Left renal cortex interstitium (tissue), 4 donors: Measurements from ENCODE around the gene CNTNAP5. TPM values are rescaled to one million over a fixed set of nuclear protein-coding genes. Genes with fewer than 3 reads are reported as not detected.

ENCODE experiments used
- DNase-seq, 4 donors: peaks; one replicate each; pipeline ENCODE4 v3.0.0-alpha.2; 2013; ENCODE audit warnings: low read depth in 4 of 4, low spot score in 2 of 4, missing footprints in 1 of 4
- polyA plus RNA-seq, 4 donors: library from polyadenylated mRNA; unstranded; fragments of 120-200 nt; gene quantifications; one replicate each; pipeline ENCODE4 v1.2.1, GENCODE V29; 2013; ENCODE audit not compliant: insufficient read length in 4 of 4

Gene CNTNAP5
- polyA plus RNA-seq, 4 donors: 0.32 TPM; not detected in 3

DNA sequence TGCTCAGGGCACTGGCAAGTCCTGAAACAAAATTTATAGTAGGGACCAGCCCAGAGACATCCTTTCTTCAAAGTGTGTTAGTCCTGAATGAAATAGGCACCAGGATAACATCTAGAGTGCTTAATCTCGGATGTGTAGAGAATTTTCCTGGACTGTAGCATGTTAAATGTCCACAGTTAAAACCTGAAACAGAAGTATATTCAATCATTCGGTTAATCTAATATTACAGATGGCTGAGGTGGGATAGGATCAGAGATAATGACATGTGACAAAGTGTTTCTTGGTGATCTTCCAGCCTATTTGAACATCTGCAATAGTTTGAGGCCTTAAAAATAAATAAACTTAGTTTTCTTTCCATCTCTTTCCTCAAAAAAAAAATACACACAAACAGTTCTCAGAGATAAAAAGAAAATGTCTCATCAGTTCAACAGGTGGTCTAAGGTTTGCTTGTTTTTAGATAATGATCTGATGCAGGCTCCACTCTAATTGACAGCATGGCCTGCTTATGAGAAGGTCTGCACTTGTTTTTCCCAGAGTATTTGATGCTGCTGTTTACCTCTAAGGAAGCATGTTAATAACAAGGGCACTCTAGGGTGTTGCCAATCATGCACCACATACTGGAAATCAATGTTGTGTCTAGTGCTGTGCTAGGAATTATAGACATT is 25.9 kb downstream of the CNTNAP5 start:
- DNase-seq: no peak

GRCh38 chr2:124053796-124054195 is 28.7 kb downstream of the CNTNAP5 start:
- no peak for DNase-seq

GRCh38 chr2:124063596-124063995 is 38.5 kb downstream of the CNTNAP5 start:
- no peak for DNase-seq

GRCh38 chr2:124065636-124066035 is 40.5 kb downstream of the CNTNAP5 start:
- no peak for DNase-seq

DNA sequence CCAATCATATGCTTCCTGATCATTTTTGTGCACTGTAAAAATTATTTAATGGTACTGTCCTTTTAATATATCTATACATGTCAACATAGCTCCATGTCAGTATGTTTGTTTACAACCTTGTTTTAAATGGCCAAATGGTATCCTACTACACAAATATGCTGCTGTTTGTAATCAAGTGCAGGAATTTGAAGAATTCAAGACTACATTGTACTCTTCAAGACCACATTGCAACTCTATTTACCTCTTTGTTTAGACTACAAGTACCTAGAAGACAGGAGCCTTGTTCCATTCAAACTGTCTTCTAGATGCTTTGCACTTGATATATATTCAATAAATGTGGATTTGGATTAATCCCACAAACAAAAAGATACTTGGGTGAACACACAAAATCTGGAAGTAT is 41.7 kb downstream of the CNTNAP5 start:
- DNase-seq: no peak

GRCh38 chr2:124079045-124079444 is 54.0 kb downstream of the CNTNAP5 start:
- DNase-seq: no peak

DNA sequence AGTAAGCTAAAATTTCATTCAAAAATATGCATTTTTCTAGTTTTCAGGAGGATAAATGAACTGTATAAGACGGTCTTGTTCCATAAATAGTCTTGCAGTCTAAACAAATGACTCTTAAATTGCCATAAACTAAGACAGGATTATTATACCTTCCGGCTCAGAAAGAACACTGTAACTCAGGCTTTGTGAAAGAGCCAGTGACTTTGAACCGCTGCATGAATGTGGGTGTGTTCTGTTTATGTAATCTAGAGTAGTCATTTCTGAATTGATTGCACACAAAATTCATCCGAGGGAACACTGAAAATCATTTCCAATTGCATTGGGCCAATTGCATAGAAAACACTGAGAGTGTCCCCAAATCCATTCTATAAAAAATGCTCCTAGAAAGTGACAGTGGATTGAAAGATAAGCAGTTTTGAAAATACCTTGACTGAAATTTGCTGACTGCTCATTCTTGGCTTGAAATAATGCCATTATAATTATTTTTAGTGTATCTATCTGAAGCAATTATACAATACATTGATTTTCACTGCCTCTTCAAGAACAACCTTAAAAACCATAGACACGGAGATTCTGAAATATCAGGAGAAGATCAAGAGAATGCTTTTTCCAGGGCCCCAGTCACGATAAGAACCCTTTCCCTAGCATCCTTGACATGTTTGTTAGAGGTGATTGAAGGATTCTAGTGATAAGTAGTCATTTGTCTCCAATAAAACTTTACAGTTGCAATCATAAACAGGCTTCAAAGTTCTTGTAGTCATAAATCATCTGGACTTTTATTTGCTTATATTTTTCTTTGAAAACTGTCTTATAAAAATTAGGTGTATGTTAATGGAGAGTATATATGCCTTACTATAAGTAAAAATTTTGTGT is 55.4 kb downstream of the CNTNAP5 start:
- no peak for DNase-seq

- DNase-seq: no peak
These were observed 56.1 kb downstream of the CNTNAP5 start for GRCh38 chr2:124081154-124081716.

DNA sequence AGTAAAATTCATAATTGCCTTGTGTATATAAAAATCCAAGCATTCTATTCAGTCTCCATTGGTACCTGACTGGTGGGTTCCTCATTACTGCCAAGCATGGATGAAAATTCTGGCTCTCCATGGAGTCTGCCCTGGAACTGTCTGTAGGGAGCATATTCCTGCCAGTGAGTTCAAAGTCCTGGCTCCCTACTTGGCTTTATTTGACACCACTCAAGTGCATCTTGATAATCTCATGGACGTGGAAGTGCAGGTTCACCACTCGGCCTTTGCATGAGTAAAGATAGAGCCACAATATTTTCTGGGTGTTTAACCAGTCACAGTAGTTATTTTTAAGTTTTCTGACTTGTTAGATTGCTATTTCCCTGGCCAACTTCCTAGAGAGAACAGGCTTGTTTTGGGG is 63.5 kb downstream of the CNTNAP5 start:
- no peak for DNase-seq

GRCh38 chr2:124091721-124092120 is 66.6 kb downstream of the CNTNAP5 start:
- DNase-seq: no peak

DNA sequence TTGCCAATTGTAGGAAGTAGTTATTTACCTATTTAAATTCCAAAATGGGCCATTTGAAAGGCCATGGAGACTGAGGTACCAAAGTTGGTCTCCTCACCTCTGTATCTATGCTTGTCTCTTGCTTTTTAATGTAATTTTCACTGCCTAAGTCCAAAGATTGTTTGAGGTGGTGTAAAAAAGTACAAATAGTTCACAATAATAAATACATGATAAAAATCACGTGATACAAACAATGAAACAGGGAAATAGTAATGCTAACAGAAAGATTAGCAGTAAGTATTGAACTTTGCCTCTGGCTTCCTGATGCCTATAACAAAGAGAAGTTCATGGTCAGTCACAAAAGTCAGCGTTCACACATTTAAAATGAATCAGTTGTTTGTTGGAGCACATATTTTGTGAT is 67.6 kb downstream of the CNTNAP5 start:
- DNase-seq: no peak

GRCh38 chr2:124104914-124105313 is 79.8 kb downstream of the CNTNAP5 start:
- no peak for DNase-seq

GRCh38 chr2:124112206-124112605 is 87.1 kb downstream of the CNTNAP5 start:
- no peak for DNase-seq

DNA sequence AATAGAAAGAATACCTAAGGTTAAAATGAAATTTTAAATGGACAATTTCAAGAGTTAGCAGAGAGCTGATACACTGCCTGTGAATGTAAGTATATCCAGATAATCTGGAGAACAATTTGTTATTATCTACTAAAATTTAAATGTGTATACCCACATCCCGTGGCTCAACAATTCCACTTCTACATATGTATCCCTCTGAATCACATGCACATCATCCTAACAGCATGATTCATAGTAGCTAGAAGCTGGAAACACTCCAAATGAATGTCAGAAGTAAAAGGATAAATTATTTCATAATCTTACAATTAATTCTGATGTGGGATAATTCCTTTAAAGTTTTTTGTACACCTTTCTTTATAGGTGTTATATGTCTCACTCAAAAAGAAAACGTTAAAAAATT is 87.9 kb downstream of the CNTNAP5 start:
- no peak for DNase-seq

DNA sequence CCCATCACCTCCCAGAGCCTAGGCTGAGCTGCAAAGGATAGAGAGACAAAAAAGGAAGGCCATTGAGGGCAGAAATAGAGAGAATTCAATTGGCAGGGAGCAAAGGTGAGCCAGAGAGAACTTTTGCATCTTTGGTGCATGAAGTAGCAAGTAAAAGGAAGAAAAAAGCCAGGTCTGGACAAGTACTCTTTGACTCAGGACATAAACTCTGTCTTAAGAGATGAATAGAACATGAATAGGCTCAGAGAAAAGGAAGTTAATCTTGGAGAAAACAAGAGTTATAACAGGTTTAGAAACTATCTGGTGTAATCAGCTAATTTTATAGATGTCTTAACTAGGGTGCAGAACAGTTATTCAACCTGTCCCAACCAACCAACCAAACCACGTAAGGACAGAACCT is 95.2 kb downstream of the CNTNAP5 start:
- no peak for DNase-seq

DNA sequence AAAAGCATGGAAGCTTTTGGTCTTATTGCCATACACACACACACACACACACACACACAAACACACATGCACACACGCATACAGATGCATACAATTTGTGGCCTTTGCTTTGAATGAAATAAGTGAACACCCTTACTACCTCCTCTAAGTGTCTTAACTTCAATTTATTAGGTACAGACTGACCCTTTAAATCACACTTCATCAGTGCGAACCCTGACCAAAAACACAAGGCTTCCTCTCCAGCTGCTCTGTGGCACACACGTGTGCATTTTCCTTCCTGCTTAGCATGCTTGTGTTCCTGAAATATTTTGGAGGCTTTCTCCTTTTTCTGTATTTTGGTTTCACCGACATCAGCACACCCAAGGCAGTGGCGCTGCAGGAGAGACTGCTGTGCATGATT is 96.0 kb downstream of the CNTNAP5 start:
- no peak for DNase-seq

GRCh38 chr2:124121760-124122275 is 96.7 kb downstream of the CNTNAP5 start:
- no peak for DNase-seq

DNA sequence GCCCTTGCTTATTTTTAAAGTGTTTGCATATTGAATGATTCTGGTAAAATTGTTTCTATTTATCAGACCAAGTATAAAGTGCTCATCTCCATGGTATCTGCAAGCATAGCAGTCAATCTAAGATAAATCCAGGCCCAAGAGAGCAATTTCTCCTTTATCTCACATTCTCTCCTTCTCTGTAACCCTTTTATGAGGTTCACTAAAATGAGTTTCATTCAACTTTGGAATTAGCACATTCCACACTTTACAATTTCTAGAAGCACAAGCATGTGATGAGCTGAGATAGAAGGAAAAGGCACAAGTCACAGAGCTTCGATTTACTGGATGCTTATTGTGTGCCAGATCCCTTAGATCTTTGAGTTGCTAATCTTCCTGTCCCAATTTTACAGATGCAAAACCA is 97.3 kb downstream of the CNTNAP5 start:
- DNase-seq: no peak

DNA sequence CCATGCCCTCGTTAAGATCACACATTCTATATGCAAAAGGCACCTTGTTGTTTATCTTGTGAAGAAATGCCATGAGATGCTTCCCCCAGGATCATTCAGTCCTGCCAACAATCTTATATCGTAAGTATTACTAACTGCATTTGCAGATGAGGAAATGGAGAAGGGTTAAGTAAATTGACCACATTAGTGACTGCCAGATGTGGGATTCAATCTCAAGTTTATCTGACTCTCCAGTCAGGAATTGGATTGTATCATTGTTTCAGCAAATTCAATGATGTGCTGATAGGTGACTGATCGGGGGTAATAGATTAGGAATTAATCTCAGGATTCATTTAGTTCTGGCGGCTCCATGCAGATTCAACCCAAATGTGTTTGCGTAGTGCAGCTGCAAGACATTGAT is 106.2 kb downstream of the CNTNAP5 start:
- no peak for DNase-seq

GRCh38 chr2:124136110-124136509 is 111.0 kb downstream of the CNTNAP5 start:
- DNase-seq: no peak

DNA sequence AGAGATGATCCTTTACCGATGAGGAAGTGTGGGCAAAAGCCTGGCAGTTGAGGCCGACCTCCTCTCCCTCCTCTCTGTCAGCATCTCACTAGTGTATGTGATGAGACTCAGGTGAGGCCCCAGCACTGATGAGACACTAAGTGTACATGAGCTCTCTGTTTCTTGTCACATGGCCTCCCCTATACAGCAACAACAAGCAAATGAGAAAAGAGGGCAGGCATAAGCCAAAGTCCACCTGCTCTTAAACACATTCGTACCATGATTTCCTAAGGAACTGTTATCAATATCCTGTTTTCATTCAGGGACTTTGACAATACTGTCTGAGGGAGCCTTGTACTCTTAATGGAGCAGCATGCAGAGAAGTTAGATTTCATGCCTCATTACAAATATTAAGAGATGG is 113.0 kb downstream of the CNTNAP5 start:
- no peak for DNase-seq

DNA sequence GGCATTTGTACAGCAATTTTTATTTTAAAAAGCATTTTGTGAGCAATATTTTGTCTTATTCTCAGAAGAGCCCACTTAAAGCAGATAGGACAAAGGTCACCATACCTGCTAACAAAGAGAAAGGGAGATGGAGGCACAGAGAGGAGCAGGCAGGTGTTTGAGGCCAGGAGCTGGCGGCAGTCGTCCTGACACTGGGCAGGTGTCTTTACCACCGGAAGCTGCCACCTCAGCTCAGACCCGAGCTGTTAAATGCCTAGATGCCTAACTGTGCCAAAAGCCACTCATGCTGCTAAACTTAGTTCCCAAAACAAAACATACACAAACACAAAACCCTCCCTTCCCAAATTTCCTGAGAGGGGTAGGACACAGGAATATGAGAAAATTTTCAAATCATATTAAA is 120.9 kb downstream of the CNTNAP5 start:
- no peak for DNase-seq
